Stomach smooth muscle (tissue), 2 donors: ENCODE measurements around the gene KDM7A.

Experiments used
- H3K27ac ChIP-seq: one replicate; pipeline ENCODE4 v1.7.0; 2013; ENCODE audit warnings: mild to moderate bottlenecking, low read length, inconsistent platforms
- H3K27me3 ChIP-seq, 2 donors: one replicate each; pipeline ENCODE4 v1.7.0; 2013; ENCODE audit warnings: low read length in 2 of 2; ENCODE audit not compliant: insufficient read depth in 2 of 2, control insufficient read depth in 1 of 2
- H3K36me3 ChIP-seq, 2 donors: one replicate each; pipeline ENCODE4 v1.7.0; 2013; ENCODE audit warnings: low read length in 2 of 2; ENCODE audit not compliant: control insufficient read depth in 2 of 2, insufficient read depth in 2 of 2
- H3K4me1 ChIP-seq: one replicate; pipeline ENCODE4 v1.7.0; 2013; ENCODE audit warnings: low read length; ENCODE audit not compliant: control insufficient read depth, insufficient read depth
- H3K4me3 ChIP-seq, 2 donors: one replicate each; pipeline ENCODE4 v1.7.0; 2013; ENCODE audit warnings: low read length in 2 of 2
- H3K9ac ChIP-seq, 2 donors: one replicate each; pipeline ENCODE4 v1.7.0; 2013; ENCODE audit warnings: low read length in 2 of 2, mild to moderate bottlenecking in 1 of 2
- H3K9me3 ChIP-seq, 2 donors: one replicate each; pipeline ENCODE4 v1.7.0; 2013; ENCODE audit warnings: low read length in 2 of 2; ENCODE audit not compliant: control insufficient read depth in 2 of 2
- donor health status: healthy.
- donor health status: Pancreatic carcinoma.

KDM7A gene

GRCh38 chr7:140062528-140063299 lies 114.1 kb downstream of the KDM7A start, which contains the start of gene PARP12:
PARP12 (minus strand) TSS chr7:140062951; CDS start chr7:140062847, 104 bp downstream.
- peaks cover 26% of the 10 kb centered on the region for H3K4me1 ChIP-seq
- H3K4me3 ChIP-seq: peak within 1 kb of the TSS; percentile 85 to 86
- H3K27ac ChIP-seq: peak within 1 kb of the TSS; percentile 77
- H3K36me3 ChIP-seq: no peaks in the 10 kb centered on the region
- peak within 1 kb of the TSS; percentile 81 to 86 for H3K9ac ChIP-seq
- no peaks in the 10 kb centered on the region for H3K27me3 ChIP-seq
- H3K9me3 ChIP-seq: peaks cover 0 to 3% of the 10 kb centered on the region in 2 donors

GRCh38 chr7:140062118-140062527 lies 114.7 kb downstream of the KDM7A start:
- Histone ChIP-seq H3K4me1 (peaks cover 26% of the 10 kb centered on the region), H3K27ac (peak overlapping the region; percentile 77), H3K27me3 (no peaks in the 10 kb centered on the region), H3K9ac (peak overlapping the region; percentile 64 to 86), H3K4me3 (peak overlapping the region; percentile 85 to 86), H3K36me3 (peaks cover 0 to 1% of the 10 kb centered on the region in 2 donors), H3K9me3 (peaks cover 0 to 2% of the 10 kb centered on the region in 2 donors)

GRCh38 chr7:140061607-140061930 lies 115.2 kb downstream of the KDM7A start:
- peak overlapping the region; percentile 85 to 86 for H3K4me3 ChIP-seq
- H3K9ac ChIP-seq: peak overlapping the region; percentile 2 to 86
- H3K4me1 ChIP-seq: peaks cover 26% of the 10 kb centered on the region
- peak overlapping the region; percentile 31 for H3K27ac ChIP-seq
- no peaks in the 10 kb centered on the region for H3K9me3 ChIP-seq
- H3K36me3 ChIP-seq: peaks cover 0 to 2% of the 10 kb centered on the region in 2 donors
- H3K27me3 ChIP-seq: no peaks in the 10 kb centered on the region

GRCh38 chr7:140060788-140061606 lies 115.8 kb downstream of the KDM7A start:
- Histone ChIP-seq H3K27me3 (no peaks in the 10 kb centered on the region), H3K9ac (no peak overlapping the region), H3K4me3 (peak overlapping the region; percentile 85 to 86), H3K9me3 (no peaks in the 10 kb centered on the region), H3K4me1 (peaks cover 26% of the 10 kb centered on the region), H3K36me3 (peaks cover 0 to 4% of the 10 kb centered on the region in 2 donors), H3K27ac (peak overlapping the region; percentile 31)

GRCh38 chr7:140060243-140060630 lies 116.5 kb downstream of the KDM7A start:
- Histone ChIP-seq H3K27ac (no peak overlapping the region), H3K4me3 (no peak overlapping the region), H3K4me1 (peaks cover 26% of the 10 kb centered on the region), H3K9ac (no peak overlapping the region), H3K36me3 (peaks cover 0 to 4% of the 10 kb centered on the region in 2 donors), H3K9me3 (no peaks in the 10 kb centered on the region), H3K27me3 (no peaks in the 10 kb centered on the region)

GRCh38 chr7:140059273-140060242 lies 117.2 kb downstream of the KDM7A start:
- Histone ChIP-seq H3K27me3 (no peaks in the 10 kb centered on the region), H3K9ac (no peak overlapping the region), H3K36me3 (peaks cover 0 to 4% of the 10 kb centered on the region in 2 donors), H3K4me1 (peaks cover 26% of the 10 kb centered on the region), H3K4me3 (no peak overlapping the region), H3K9me3 (no peaks in the 10 kb centered on the region), H3K27ac (no peak overlapping the region)

- H3K36me3 ChIP-seq: peaks cover 0 to 4% of the 10 kb centered on the region in 2 donors
- no peak overlapping the region for H3K9ac ChIP-seq
- no peak overlapping the region for H3K27ac ChIP-seq
- H3K9me3 ChIP-seq: no peaks in the 10 kb centered on the region
- H3K27me3 ChIP-seq: no peaks in the 10 kb centered on the region
- no peak overlapping the region for H3K4me3 ChIP-seq
- peaks cover 26% of the 10 kb centered on the region for H3K4me1 ChIP-seq
Observed at GRCh38 chr7:140058517-140058916, 118.3 kb downstream of the KDM7A start.

- Histone ChIP-seq H3K4me3 (no peak overlapping the region), H3K9ac (no peak overlapping the region), H3K27me3 (no peaks in the 10 kb centered on the region), H3K36me3 (peaks cover 0 to 4% of the 10 kb centered on the region in 2 donors), H3K27ac (no peak overlapping the region), H3K4me1 (peaks cover 25% of the 10 kb centered on the region), H3K9me3 (no peaks in the 10 kb centered on the region)
Observed at GRCh38 chr7:140057143-140057535, 119.6 kb downstream of the KDM7A start.

GRCh38 chr7:140056431-140057142 lies 120.2 kb downstream of the KDM7A start:
- no peak overlapping the region for H3K9ac ChIP-seq
- H3K27me3 ChIP-seq: no peaks in the 10 kb centered on the region
- peaks cover 0 to 4% of the 10 kb centered on the region in 2 donors for H3K36me3 ChIP-seq

More at GRCh38 chr7:140056431-140057142, 120.2 kb downstream of the KDM7A start:
- peaks cover 21% of the 10 kb centered on the region for H3K4me1 ChIP-seq
- no peak overlapping the region for H3K27ac ChIP-seq
- no peaks in the 10 kb centered on the region for H3K9me3 ChIP-seq
- no peak overlapping the region for H3K4me3 ChIP-seq
